OCI-LY1 (cell line): ENCODE data around the gene MANEA.

Source experiments
- CTCF ChIP-seq: fragments of 200-600 bp; sonication (generic), shearing (Covaris generic); IDR thresholded peaks from 2 replicates; pipeline ENCODE4 v1.5.1; 2017; ENCODE audit warnings: mild to moderate bottlenecking, antibody characterized with exemption, low read length, moderate library complexity, mixed read lengths
- EZH2 ChIP-seq: fragments of 200-600 bp; sonication (generic), shearing (Covaris generic); IDR thresholded peaks from 2 replicates; pipeline ENCODE4 v1.8.0; 2017; ENCODE audit warnings: borderline replicate concordance, mixed run types, mild to moderate bottlenecking, antibody characterized with exemption, low read length, moderate library complexity, mixed read lengths

- TF ChIP-seq EZH2 = no peak
- no peak for TF ChIP-seq CTCF
Measured at GRCh38 chr6:95593025-95593424, 15.7 kb downstream of the MANEA start.
